Measurements from ENCODE around the gene SCNM1. TPM values are rescaled to one million over a fixed set of nuclear protein-coding genes. Genes with fewer than 3 reads are reported as not detected.

Gene SCNM1
- total RNA-seq, 2 experiments from 2014 or later, result 54.1 to 70.9 TPM

DNA sequence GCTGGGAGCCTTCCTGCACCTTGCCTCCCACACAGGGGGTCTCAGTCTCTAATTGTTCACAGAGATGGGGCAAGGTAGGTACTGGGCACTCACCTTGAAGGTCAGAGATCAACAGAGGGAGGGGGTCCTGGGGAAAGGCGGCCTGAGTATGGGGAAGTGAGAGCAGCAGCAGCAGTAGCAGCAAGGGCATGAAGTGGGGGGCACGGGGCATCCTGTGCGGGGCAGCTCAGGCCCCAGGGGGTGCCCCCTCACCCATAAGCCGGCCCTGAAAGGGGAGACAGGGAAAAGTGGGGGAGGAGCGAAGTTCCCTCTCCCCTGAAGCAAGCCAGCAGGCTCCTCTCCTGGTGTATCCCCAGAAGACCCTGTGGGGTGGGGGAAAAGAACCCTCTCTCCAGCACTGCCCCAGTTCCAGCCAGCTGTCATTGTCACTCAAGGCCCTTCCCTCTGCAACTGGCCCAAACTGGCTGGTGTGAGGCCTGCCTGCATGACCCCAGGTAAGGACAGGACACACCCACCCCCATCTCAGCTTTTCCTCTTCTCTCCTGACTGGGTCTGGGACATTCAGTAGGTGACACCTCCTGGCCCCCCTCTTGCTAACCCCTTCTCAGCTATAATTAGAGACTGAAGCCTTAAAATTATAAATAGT is 23.4 kb upstream of the SCNM1 start:
- Histone ChIP-seq H3K9me3 (ENCODE audit: low read length) (no peaks in the 10 kb centered on the region), H3K27ac (ENCODE audit: low read depth, low read length, poor library complexity, severe bottlenecking) (no peak overlapping the region), H3K4me2 (ENCODE audit: low read length) (peak overlapping the region; percentile 17), H2AFZ (ENCODE audit: low read length) (no peak overlapping the region), H3K4me3 (ENCODE audit: low read depth, low read length, poor library complexity, severe bottlenecking) (no peak overlapping the region), H4K20me1 (ENCODE audit: insufficient read depth, low read length) (no peaks in the 10 kb centered on the region), H3K36me3 (ENCODE audit: insufficient read depth, low read length) (no peaks in the 10 kb centered on the region), H3K9me2 (ENCODE audit: insufficient read depth, low read length) (no peaks in the 10 kb centered on the region), H3K4me1 (ENCODE audit: insufficient read depth, low read length, poor library complexity, severe bottlenecking) (peaks cover 37% of the 10 kb centered on the region), H3K79me2 (ENCODE audit: insufficient read depth, low read depth, low read length) (no peaks in the 10 kb centered on the region)
- CTCF ChIA-PET (ENCODE audit: unreplicated experiment), result no interaction called here
- POLR2A ChIA-PET, result interaction anchor here (0.5 to 1.2 kb wide), 4 partner anchors 16 to 674 kb away, joined by 3 to 5 read pairs (median 3); partner anchors contain the start of gene PSMD4
- BruUV-seq (replicated peaks), result no TSS peak
- TF ChIP-seq, protein P1, sequence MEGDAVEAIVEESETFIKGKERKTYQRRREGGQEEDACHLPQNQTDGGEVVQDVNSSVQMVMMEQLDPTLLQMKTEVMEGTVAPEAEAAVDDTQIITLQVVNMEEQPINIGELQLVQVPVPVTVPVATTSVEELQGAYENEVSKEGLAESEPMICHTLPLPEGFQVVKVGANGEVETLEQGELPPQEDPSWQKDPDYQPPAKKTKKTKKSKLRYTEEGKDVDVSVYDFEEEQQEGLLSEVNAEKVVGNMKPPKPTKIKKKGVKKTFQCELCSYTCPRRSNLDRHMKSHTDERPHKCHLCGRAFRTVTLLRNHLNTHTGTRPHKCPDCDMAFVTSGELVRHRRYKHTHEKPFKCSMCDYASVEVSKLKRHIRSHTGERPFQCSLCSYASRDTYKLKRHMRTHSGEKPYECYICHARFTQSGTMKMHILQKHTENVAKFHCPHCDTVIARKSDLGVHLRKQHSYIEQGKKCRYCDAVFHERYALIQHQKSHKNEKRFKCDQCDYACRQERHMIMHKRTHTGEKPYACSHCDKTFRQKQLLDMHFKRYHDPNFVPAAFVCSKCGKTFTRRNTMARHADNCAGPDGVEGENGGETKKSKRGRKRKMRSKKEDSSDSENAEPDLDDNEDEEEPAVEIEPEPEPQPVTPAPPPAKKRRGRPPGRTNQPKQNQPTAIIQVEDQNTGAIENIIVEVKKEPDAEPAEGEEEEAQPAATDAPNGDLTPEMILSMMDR (conservative IDR thresholded peaks at IDR 0.05; ENCODE audit: low read length), result no peak
- TF ChIP-seq EZH2phosphoT487 (IDR thresholded peaks at IDR 0.05; ENCODE audit: borderline replicate concordance, low read depth, low read length), result no peak
- DNase-seq (ENCODE audit: low spot score), result no peak
- intact Hi-C loops (cut with micrococcal nuclease; ENCODE audit: unreplicated experiment), result no loop called here

DNA sequence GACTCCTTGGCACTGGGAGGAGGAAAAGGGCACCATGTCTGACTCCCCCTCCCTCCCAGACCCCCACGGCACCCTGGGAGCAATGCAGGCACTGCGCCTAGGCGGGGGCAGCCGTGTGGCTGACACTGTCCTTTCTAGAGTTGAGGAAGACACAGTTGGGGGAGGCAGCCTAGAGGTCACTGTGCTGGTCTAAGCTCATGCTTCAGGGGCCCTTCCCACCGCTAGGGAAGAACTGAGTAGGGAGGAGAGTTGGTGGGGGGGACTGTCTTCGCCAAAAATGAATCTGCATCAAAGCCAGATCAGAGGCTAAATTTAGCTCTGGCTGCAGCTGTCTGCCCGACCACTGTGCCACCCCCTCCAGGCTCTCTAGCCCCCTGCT is 22.9 kb upstream of the SCNM1 start:
- intact Hi-C loops (cut with micrococcal nuclease; ENCODE audit: unreplicated experiment), result no loop called here
- POLR2A ChIA-PET, result interaction anchor here (0.5 kb wide), 1 partner anchor 674 kb away, joined by 5 read pairs; no protein-coding TSS in a partner anchor
- no peak for DNase-seq (ENCODE audit: low spot score)

DNA sequence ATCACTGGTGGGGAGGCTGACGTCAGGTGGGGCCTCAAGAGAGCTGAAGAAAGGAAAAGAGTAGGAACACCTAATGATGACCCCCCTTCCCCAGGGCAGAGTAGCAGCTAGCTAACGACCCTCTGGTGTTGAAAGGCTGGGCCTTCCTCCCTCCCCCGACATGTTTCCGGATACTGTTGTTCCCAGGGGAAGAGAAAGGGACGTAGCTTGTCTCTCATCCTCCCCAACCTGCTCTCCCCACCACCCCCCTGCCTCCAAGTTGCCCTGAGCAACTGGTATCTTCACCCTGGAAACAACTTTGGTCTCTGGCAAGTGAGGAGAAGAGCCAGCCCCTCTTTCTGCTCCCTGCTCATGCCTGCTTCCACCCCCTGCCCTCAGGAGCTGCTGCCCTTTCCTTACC is 22.0 kb upstream of the SCNM1 start:
- Histone ChIP-seq H3K4me1 (ENCODE audit: insufficient read depth, low read length, poor library complexity, severe bottlenecking) (peaks cover 37% of the 10 kb centered on the region), H3K4me2 (ENCODE audit: low read length) (peak overlapping the region; percentile 17), H3K4me3 (ENCODE audit: low read depth, low read length, poor library complexity, severe bottlenecking) (no peak overlapping the region), H3K9me3 (ENCODE audit: low read length) (no peaks in the 10 kb centered on the region), H2AFZ (ENCODE audit: low read length) (peak overlapping the region; percentile 43), H4K20me1 (ENCODE audit: insufficient read depth, low read length) (no peaks in the 10 kb centered on the region), H3K79me2 (ENCODE audit: insufficient read depth, low read depth, low read length) (no peaks in the 10 kb centered on the region), H3K36me3 (ENCODE audit: insufficient read depth, low read length) (no peaks in the 10 kb centered on the region), H3K27ac (ENCODE audit: low read depth, low read length, poor library complexity, severe bottlenecking) (no peak overlapping the region), H3K9me2 (ENCODE audit: insufficient read depth, low read length) (no peaks in the 10 kb centered on the region)
- ChIA-PET POLR2A (no interaction called here), CTCF (ENCODE audit: unreplicated experiment) (no interaction called here)
- TF ChIP-seq, protein P1 (conservative IDR thresholded peaks at IDR 0.05; ENCODE audit: low read length), result no peak
- TF ChIP-seq EZH2phosphoT487 (IDR thresholded peaks at IDR 0.05; ENCODE audit: borderline replicate concordance, low read depth, low read length), result no peak
- BruUV-seq (replicated peaks), result no TSS peak
- DNase-seq (ENCODE audit: low spot score), result no peak
- intact Hi-C loops (cut with micrococcal nuclease; ENCODE audit: unreplicated experiment), result no loop called here

More for the DNA sequence above, 22.9 kb upstream of the SCNM1 start:
- TF ChIP-seq EZH2phosphoT487 (IDR thresholded peaks at IDR 0.05; ENCODE audit: borderline replicate concordance, low read depth, low read length), result no peak
- TF ChIP-seq, protein P1 (conservative IDR thresholded peaks at IDR 0.05; ENCODE audit: low read length), result no peak
- Histone ChIP-seq H4K20me1 (ENCODE audit: insufficient read depth, low read length) (no peaks in the 10 kb centered on the region), H2AFZ (ENCODE audit: low read length) (peak overlapping the region; percentile 43; the same call in 1 of the 2 replicates), H3K4me2 (ENCODE audit: low read length) (peak overlapping the region; percentile 17), H3K9me3 (ENCODE audit: low read length) (no peaks in the 10 kb centered on the region), H3K27ac (ENCODE audit: low read depth, low read length, poor library complexity, severe bottlenecking) (no peak overlapping the region), H3K4me1 (ENCODE audit: insufficient read depth, low read length, poor library complexity, severe bottlenecking) (peaks cover 37% of the 10 kb centered on the region), H3K36me3 (ENCODE audit: insufficient read depth, low read length) (no peaks in the 10 kb centered on the region), H3K4me3 (ENCODE audit: low read depth, low read length, poor library complexity, severe bottlenecking) (no peak overlapping the region), H3K9me2 (ENCODE audit: insufficient read depth, low read length) (no peaks in the 10 kb centered on the region), H3K79me2 (ENCODE audit: insufficient read depth, low read depth, low read length) (no peaks in the 10 kb centered on the region)
- no TSS peak for BruUV-seq (replicated peaks)
- CTCF ChIA-PET (ENCODE audit: unreplicated experiment), result no interaction called here
